Measurements from ENCODE around the gene MPP3.

- no peak for TF ChIP-seq CTCF (IDR thresholded peaks at IDR 0.05; ENCODE audit: insufficient read depth, low read length, poor library complexity, severe bottlenecking)
- no peak for TF ChIP-seq EZH2phosphoT487 (conservative IDR thresholded peaks at IDR 0.05; ENCODE audit: low read length)
Measured at GRCh38 chr17:43779145-43780125, 53.5 kb downstream of the MPP3 start.

Measured in SU-DHL-6 (cell line).